Central memory CD8-positive, alpha-beta T cell (primary cell): Measurements from ENCODE around the gene CA12.

ENCODE experiments used
- ATAC-seq: fragments of 150-1000 bp; cut with Tn5 transposase; replicated peaks from 2 replicates; pipeline ENCODE4 v1.10.0; 2022; ENCODE audit warnings: mild to moderate bottlenecking, moderate FRiP score, moderate number of reproducible peaks; ENCODE audit not compliant: poor library complexity, severe bottlenecking; ENCODE audit errors: extremely low read depth
- DNase-seq, 2 donors: peaks; one replicate each; pipeline ENCODE4 v3.0.0; 2021; ENCODE audit warnings: low spot score in 2 of 2
- H3K27ac Mint-ChIP-seq: one replicate; pipeline ENCODE4 v1.8.0; 2022; ENCODE audit warnings: low read depth, mild to moderate bottlenecking, moderate library complexity, mixed read lengths
- H3K27me3 Mint-ChIP-seq: one replicate; pipeline ENCODE4 v1.8.0; 2022; ENCODE audit warnings: mixed read lengths
- H3K36me3 Mint-ChIP-seq: one replicate; pipeline ENCODE4 v1.8.0; 2022; ENCODE audit warnings: mild to moderate bottlenecking, moderate library complexity, mixed read lengths; ENCODE audit not compliant: insufficient read depth
- H3K4me1 Mint-ChIP-seq: one replicate; pipeline ENCODE4 v1.8.0; 2022; ENCODE audit warnings: mixed read lengths
- H3K4me3 Mint-ChIP-seq: one replicate; pipeline ENCODE4 v1.8.0; 2022; ENCODE audit warnings: mild to moderate bottlenecking, moderate library complexity, mixed read lengths
- H3K9me3 Mint-ChIP-seq: one replicate; pipeline ENCODE4 v1.8.0; 2022; ENCODE audit warnings: mixed read lengths

The CA12 gene

DNA sequence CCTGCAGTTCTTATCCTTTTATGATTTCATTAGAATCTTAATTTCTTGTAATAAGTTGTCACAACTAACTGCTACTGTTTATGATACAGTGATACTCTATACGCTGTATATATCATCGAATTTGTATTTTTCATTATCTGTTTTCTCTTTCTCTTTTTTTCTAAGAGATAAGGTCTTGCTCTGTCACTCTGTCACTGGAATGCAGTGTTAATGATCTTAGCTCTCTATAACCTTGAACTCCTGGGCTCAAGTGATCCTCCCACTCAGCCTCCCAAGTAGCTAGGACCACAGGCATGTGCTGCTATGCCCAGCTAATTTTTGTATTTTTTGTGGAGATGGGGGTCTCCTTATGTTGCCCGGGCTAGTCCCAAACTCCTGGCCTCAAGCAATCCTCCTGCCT is 89.4 kb downstream of the CA12 start:
- H3K27ac Mint-ChIP-seq = peak overlapping the region; percentile 49
- ATAC-seq (no peak), DNase-seq (no peak)
- peaks cover 12% of the 10 kb centered on the region for H3K4me1 Mint-ChIP-seq
- no peaks in the 10 kb centered on the region for H3K9me3 Mint-ChIP-seq
- H3K4me3 Mint-ChIP-seq = no peak overlapping the region
- no peaks in the 10 kb centered on the region for H3K27me3 Mint-ChIP-seq
- H3K36me3 Mint-ChIP-seq = peaks cover 17% of the 10 kb centered on the region

DNA sequence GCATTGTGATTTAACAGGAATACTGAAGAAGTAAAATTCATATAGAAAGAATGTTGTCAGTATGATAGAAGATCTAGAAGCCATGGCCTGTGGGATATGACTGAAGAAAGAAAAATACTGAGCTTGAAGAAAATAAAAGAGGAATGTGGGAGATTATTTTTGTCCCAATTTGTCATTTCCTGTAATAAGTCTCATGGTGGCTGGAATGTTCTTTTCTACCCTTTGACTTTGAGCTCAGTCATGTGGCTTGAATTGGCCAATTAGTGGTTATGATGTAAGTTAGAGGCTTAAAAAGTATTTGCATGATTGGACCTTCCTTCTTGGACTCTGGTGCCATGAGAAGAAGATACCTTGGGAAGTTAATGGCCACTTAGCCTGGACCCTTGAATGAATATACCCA is 90.1 kb downstream of the CA12 start:
- Mint-ChIP-seq H3K4me3 (no peak overlapping the region), H3K4me1 (peaks cover 12% of the 10 kb centered on the region), H3K27ac (no peak overlapping the region), H3K36me3 (peaks cover 16% of the 10 kb centered on the region), H3K9me3 (no peaks in the 10 kb centered on the region), H3K27me3 (no peaks in the 10 kb centered on the region)
- DNase-seq (no peak), ATAC-seq (no peak)

DNA sequence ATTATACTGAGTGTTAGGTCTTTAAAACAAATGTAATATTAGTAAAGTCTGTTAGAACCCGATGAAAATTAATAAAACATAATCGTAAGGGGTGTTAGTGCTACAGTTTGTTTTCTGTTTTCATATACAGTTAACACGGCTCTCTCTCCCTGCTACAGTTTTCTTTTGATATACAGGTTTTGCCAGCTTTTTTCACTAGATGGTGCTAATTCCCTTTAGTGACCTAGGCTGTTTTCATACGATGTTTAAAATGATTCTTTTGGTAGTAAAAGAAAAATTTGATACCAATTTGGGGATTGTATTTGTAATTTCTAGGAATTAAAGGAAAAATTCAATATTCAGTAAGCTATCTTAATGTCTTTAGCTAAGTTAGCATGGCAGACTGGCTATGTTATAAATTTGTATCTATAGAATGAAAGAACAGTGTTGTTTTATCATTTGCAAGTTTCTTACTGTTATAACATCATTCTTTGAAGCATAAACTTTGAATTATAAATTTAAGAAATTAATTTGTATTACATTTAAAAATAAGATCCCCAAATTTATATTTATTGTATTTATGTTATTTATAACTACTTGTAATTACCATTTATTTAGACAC is 92.8 kb downstream of the CA12 start:
- H3K4me3 Mint-ChIP-seq = no peak overlapping the region
- DNase-seq = no peak
- peaks cover 8% of the 10 kb centered on the region for H3K4me1 Mint-ChIP-seq
- no peaks in the 10 kb centered on the region for H3K9me3 Mint-ChIP-seq
- H3K36me3 Mint-ChIP-seq = peaks cover 14% of the 10 kb centered on the region
- no peaks in the 10 kb centered on the region for H3K27me3 Mint-ChIP-seq
- H3K27ac Mint-ChIP-seq = no peak overlapping the region
- no peak for ATAC-seq

DNA sequence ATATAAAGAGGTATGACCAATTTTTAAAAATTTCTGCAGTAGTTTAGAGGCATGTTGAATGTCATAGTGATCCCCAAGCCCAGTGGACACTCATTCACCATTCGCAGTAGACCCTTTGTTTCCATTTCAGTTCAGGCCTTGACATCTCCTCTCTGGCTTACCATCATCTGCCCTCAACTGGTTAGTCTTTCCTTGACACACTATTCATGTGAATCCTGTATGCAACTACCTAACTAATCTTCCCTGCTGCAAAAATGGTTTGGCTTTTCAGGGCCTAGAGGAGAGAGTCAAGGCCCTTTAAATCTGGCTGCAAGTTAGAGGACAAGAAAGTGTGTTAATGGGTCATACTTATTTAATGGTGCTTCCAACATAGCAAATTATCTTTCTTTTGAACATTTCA is 93.3 kb downstream of the CA12 start:
- Mint-ChIP-seq H3K4me1 (peaks cover 13% of the 10 kb centered on the region), H3K4me3 (no peak overlapping the region), H3K9me3 (no peaks in the 10 kb centered on the region), H3K36me3 (peaks cover 12% of the 10 kb centered on the region), H3K27me3 (no peaks in the 10 kb centered on the region), H3K27ac (no peak overlapping the region)
- DNase-seq (no peak), ATAC-seq (no peak)

DNA sequence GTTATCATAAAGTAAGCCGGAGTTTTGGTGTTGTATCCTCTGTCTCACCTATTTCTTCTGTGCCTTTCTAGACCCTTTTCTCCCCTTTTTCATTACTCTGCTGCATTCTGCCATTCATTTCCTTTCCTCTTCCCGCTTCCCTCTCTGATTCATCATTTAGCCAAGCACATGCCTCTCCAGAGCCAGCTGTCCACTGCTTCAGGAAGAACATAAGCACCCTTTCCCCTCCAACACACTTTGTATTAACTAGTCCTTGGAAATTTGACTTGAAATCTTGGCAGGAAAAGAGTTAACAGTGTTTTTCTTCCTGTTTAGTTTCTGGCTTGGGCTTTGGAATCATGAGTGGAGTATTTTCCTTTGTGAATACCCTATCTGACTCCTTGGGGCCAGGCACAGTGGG is 94.5 kb downstream of the CA12 start:
- Mint-ChIP-seq H3K4me1 (peaks cover 16% of the 10 kb centered on the region), H3K27me3 (no peaks in the 10 kb centered on the region), H3K27ac (no peak overlapping the region), H3K9me3 (no peaks in the 10 kb centered on the region), H3K36me3 (peaks cover 14% of the 10 kb centered on the region), H3K4me3 (no peak overlapping the region)
- no peak for DNase-seq
- no peak for ATAC-seq

DNA sequence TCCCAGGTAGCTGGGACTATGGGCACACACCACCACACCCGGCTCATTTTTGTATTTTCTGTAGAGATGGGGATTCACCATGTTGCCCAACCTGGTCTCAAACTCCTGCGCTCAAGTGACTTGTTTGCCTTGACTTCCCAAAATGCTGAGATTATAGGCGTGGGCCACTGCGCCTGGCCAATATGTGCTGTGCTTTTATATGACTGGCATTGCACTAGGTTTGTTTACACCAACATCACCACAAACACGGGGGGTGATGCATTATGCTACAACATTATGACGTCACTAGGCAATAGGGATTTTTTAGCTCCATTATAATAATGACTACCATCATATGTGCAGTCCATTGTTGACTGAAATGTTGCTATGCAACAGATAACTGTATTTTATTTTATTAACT is 97.3 kb downstream of the CA12 start:
- Mint-ChIP-seq H3K9me3 (no peaks in the 10 kb centered on the region), H3K27ac (no peak overlapping the region), H3K4me1 (peaks cover 16% of the 10 kb centered on the region), H3K36me3 (peaks cover 14% of the 10 kb centered on the region), H3K27me3 (no peaks in the 10 kb centered on the region), H3K4me3 (no peak overlapping the region)
- ATAC-seq (no peak), DNase-seq (no peak)

DNA sequence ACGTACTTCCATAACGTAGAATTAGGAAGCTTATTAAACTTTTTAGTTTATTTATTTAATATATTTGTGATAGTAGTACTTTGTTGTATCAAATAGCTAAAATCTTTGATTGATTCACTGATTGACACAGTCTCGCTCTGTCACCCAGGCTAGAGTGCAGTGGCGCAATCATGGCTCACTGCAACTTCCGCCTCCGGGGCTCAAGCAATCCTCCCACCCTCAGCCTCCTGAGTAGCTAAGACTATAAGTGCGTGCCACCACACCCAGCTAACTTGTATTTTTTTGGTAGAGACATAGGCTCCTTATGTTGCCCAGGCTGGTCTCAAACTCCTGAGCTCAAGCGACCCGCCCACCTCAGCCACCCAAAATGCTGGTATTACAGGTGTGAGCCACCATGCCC is 98.5 kb downstream of the CA12 start:
- Mint-ChIP-seq H3K9me3 (no peaks in the 10 kb centered on the region), H3K27me3 (no peaks in the 10 kb centered on the region), H3K4me1 (peaks cover 8% of the 10 kb centered on the region), H3K27ac (no peak overlapping the region), H3K36me3 (peaks cover 16% of the 10 kb centered on the region), H3K4me3 (no peak overlapping the region)
- ATAC-seq (no peak), DNase-seq (no peak)

DNA sequence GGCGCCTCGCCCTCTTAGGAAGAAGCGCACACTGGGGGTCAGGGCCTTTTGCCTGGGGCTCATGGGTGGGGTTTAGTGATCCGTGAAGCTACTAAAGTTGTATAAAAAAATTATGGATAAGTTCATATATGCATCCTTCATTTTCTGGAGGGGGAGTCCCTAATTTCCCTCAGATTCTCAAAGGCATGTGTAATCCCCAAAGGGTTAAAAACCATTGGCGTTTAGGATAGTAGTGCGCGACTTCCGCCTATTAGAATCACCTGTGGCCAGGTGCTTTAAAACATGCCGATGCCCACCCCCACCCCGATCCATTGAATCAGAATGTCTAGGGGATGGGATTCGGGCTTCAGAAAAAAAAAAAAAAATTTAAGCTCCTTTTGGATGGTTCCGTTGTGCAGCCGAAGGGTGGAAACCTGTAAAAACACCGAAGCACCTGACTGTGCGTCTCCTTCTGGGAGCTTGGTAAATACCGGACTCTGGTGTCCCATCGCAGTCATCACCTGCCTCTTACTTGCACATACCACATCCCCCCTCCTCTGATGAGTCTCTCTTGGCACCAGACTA is 103.7 kb downstream of the CA12 start:
- H3K4me3 Mint-ChIP-seq = peak overlapping the region; percentile 82
- no peaks in the 10 kb centered on the region for H3K9me3 Mint-ChIP-seq
- H3K27ac Mint-ChIP-seq = peak overlapping the region; percentile 76
- ATAC-seq (peak; percentile 17), DNase-seq (no peak)
- peaks cover 5% of the 10 kb centered on the region for H3K36me3 Mint-ChIP-seq
- peaks cover 20% of the 10 kb centered on the region for H3K4me1 Mint-ChIP-seq
- H3K27me3 Mint-ChIP-seq = no peaks in the 10 kb centered on the region

DNA sequence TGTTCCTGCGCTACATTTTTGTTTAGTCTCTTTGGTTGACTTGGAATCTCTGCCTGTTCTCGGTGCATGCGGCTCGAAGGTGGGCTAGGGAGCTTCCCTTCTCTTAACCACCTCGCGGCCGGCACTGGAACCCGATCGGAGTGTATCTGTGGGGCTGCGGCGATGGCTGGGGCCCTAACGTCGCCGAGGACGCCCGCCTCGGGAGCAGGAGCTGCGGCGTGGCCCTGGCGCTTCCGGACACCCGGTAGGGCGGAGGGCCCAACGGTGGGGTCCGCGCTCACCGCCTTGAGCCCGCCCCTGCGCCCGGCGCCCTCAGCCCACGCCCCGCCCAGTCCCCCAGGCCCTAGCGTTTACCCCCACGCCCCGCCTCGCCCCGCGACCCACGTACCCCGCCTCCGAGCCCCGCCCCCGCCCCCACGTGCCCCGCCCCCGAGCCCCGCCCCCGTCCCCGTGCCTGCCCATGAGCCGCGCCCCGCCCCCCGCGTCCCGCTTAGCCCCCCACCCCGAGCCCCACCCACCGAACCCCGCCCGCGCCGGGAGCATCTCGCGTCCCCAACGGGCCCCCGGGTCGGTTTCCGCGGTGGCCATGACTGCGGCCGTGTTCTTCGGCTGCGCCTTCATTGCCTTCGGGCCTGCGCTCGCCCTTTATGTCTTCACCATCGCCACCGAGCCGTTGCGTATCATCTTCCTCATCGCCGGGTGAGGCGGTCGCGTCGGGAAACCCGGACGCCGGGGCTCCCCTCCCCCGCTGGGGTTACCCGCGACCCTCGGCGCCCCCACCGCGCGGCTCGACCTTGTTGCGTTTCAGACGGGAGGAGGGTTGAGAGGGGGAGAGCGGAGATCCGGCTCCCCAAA is 104.4 kb downstream of the CA12 start, which contains the start of gene APH1B:
APH1B (plus strand) TSS at position 568 of the 855 bp plus-strand sequence; CDS start at position 587, 19 bp downstream.
- Mint-ChIP-seq H3K9me3 (no peaks in the 10 kb centered on the region), H3K4me1 (peaks cover 20% of the 10 kb centered on the region), H3K36me3 (peaks cover 6% of the 10 kb centered on the region), H3K27ac (peak within 1 kb of the TSS; percentile 76), H3K27me3 (no peaks in the 10 kb centered on the region), H3K4me3 (peak within 1 kb of the TSS; percentile 82)
- peak; percentile 42 to 49 for DNase-seq
- peak; percentile 80 for ATAC-seq

DNA sequence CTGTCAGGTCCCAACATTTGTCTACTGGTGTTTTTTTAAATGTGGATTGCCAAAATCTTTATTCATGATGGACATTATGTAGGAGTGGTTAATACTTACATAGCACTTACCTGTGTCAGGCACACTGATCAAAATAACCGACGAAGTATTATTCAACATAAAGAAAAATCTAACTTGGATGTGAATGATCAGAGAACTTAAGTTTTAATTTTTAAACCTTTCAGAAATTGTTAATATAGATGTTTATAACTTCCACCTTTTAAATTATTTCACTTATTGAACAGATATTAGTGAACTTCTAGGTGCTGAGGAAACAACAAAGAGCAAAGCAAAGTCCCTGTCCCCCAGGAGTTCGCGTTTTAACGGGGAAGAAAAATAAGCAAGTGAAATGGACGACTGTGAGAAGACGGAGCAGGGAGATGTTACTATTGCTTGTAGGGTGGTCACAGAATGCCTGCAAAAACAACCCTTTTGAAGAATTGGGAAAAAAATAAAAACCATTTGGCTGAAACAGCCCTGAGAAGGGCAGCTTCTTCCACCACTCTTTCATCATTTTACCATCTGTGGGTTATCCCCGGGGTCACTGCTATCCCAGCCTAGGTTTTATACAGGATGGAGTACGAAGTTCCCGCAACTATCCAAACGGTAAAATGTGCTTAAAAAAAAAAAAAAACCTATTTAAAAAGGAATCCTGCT is 105.2 kb downstream of the CA12 start:
- Mint-ChIP-seq H3K4me1 (peaks cover 20% of the 10 kb centered on the region), H3K36me3 (peaks cover 6% of the 10 kb centered on the region), H3K4me3 (peak overlapping the region; percentile 82), H3K9me3 (no peaks in the 10 kb centered on the region), H3K27me3 (no peaks in the 10 kb centered on the region), H3K27ac (peak overlapping the region; percentile 9)
- ATAC-seq (no peak), DNase-seq (no peak)

DNA sequence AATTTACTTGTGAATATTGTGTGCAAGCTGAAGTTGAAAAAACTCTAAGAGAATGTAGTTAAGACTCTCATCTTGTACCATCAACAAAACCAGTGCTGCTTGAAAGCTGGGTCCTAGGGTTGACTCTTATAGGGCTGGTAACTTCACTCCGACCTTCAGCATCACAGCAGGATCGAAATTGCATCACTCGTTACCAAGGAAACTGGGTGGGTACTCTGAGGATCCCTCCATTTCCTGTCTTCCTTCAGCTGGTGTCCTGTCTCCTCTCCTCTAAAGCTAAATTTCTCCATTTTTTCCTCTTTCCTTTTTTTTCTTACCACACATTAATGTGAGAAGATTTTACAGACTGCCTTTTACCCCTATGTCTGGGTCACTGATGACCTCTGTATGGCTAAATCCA is 107.2 kb downstream of the CA12 start:
- Mint-ChIP-seq H3K9me3 (no peaks in the 10 kb centered on the region), H3K27ac (peak overlapping the region; percentile 58), H3K36me3 (peaks cover 4% of the 10 kb centered on the region), H3K4me3 (no peak overlapping the region), H3K27me3 (no peaks in the 10 kb centered on the region), H3K4me1 (peaks cover 20% of the 10 kb centered on the region)
- ATAC-seq = no peak
- no peak for DNase-seq
